HFFc6 (cell line): ENCODE measurements around the gene KDM2B. TPM values are rescaled to one million over a fixed set of nuclear protein-coding genes. Genes with fewer than 3 reads are reported as not detected.

Experiments
- DNase-seq: peaks from one replicate; pipeline ENCODE4 v3.0.0-alpha.2; 2018
- H3K27ac Mint-ChIP-seq: 2 replicates; pipeline ENCODE4 v1.8.0; 2020; ENCODE audit warnings: mild to moderate bottlenecking, mixed read lengths
- H3K27me3 Mint-ChIP-seq: 2 replicates; pipeline ENCODE4 v1.8.0; 2021; ENCODE audit warnings: mild to moderate bottlenecking, moderate library complexity, mixed read lengths; ENCODE audit not compliant: insufficient read depth
- H3K36me3 Mint-ChIP-seq: 2 replicates; pipeline ENCODE4 v1.8.0; 2021; ENCODE audit warnings: low read depth, mixed read lengths
- H3K4me1 Mint-ChIP-seq: 2 replicates; pipeline ENCODE4 v1.8.0; 2020; ENCODE audit warnings: low read depth, mixed read lengths
- H3K4me3 Mint-ChIP-seq: 2 replicates; pipeline ENCODE4 v1.8.0; 2020; ENCODE audit warnings: mild to moderate bottlenecking, moderate library complexity, mixed read lengths
- H3K9me3 Mint-ChIP-seq: 2 replicates; pipeline ENCODE4 v1.8.0; 2020; ENCODE audit warnings: mild to moderate bottlenecking, mixed read lengths
- total RNA-seq, 6 experiments: library from RNA; stranded (reverse); fragmentation: NEBNext Ultra II Directional; extraction: Animal tissue kit (Norgen Biotek cat#: 25700); gene quantifications; 2 replicates in 1 of 6; 3 replicates in 5 of 6; pipeline ENCODE4 v1.2.3, GENCODE V29; 2021
- TF ChIP-seq, protein P1 (sequence below): fragments of 200-600 bp; sonication (generic); IDR thresholded peaks from 2 replicates; pipeline ENCODE4 v1.5.0; 2021; ENCODE audit warnings: antibody characterized with exemption, mild to moderate bottlenecking

The KDM2B gene
- total RNA-seq, 6 experiments from 2014 or later: 15.4 to 24.0 (median 21.5) TPM

- H3K27ac Mint-ChIP-seq: no peak overlapping the region
- peaks cover 4% of the 10 kb centered on the region; the same call in 1 of the 2 replicates for H3K27me3 Mint-ChIP-seq
- peaks cover 44% of the 10 kb centered on the region for H3K36me3 Mint-ChIP-seq
- no peaks in the 10 kb centered on the region for H3K9me3 Mint-ChIP-seq
- DNase-seq: no peak
- H3K4me3 Mint-ChIP-seq: no peak overlapping the region
- peaks cover 3% of the 10 kb centered on the region for H3K4me1 Mint-ChIP-seq
- TF ChIP-seq, protein P1, sequence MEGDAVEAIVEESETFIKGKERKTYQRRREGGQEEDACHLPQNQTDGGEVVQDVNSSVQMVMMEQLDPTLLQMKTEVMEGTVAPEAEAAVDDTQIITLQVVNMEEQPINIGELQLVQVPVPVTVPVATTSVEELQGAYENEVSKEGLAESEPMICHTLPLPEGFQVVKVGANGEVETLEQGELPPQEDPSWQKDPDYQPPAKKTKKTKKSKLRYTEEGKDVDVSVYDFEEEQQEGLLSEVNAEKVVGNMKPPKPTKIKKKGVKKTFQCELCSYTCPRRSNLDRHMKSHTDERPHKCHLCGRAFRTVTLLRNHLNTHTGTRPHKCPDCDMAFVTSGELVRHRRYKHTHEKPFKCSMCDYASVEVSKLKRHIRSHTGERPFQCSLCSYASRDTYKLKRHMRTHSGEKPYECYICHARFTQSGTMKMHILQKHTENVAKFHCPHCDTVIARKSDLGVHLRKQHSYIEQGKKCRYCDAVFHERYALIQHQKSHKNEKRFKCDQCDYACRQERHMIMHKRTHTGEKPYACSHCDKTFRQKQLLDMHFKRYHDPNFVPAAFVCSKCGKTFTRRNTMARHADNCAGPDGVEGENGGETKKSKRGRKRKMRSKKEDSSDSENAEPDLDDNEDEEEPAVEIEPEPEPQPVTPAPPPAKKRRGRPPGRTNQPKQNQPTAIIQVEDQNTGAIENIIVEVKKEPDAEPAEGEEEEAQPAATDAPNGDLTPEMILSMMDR: no peak
Measured at GRCh38 chr12:121428883-121429282, 151.9 kb downstream of the KDM2B start.

DNA sequence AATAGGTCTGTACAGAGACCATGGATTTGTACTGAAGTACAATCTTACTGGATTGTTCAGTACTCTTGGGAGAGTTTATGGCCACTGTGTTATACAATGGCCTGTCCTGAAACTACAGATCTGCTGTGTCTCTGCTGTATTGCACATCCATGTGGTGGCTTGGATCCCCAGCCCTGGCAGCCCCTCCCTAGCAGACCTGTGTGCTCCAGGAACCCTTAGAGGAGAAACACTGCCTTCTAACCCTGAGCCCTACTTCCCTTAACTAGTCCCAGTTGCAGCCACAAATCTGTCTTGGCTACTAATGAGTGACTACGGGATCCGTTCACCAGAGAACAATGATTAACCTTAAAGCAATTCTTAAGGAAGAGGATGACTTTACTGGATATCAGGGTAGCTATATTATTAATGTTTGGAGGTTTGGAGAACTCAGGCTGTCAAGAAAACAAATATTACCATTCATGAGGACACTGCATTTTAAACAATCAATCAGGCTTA, 153.2 kb downstream of the KDM2B start:
- Mint-ChIP-seq H3K4me3 (no peak overlapping the region), H3K27me3 (peaks cover 2% of the 10 kb centered on the region), H3K27ac (no peak overlapping the region), H3K36me3 (peaks cover 49% of the 10 kb centered on the region), H3K4me1 (peaks cover 10% of the 10 kb centered on the region), H3K9me3 (no peaks in the 10 kb centered on the region)
- no peak for DNase-seq
- TF ChIP-seq, protein P1: no peak

- Mint-ChIP-seq H3K36me3 (peaks cover 55% of the 10 kb centered on the region), H3K4me1 (peaks cover 10% of the 10 kb centered on the region), H3K4me3 (no peak overlapping the region)
Measured at GRCh38 chr12:121424624-121424975, 156.2 kb downstream of the KDM2B start.

DNA sequence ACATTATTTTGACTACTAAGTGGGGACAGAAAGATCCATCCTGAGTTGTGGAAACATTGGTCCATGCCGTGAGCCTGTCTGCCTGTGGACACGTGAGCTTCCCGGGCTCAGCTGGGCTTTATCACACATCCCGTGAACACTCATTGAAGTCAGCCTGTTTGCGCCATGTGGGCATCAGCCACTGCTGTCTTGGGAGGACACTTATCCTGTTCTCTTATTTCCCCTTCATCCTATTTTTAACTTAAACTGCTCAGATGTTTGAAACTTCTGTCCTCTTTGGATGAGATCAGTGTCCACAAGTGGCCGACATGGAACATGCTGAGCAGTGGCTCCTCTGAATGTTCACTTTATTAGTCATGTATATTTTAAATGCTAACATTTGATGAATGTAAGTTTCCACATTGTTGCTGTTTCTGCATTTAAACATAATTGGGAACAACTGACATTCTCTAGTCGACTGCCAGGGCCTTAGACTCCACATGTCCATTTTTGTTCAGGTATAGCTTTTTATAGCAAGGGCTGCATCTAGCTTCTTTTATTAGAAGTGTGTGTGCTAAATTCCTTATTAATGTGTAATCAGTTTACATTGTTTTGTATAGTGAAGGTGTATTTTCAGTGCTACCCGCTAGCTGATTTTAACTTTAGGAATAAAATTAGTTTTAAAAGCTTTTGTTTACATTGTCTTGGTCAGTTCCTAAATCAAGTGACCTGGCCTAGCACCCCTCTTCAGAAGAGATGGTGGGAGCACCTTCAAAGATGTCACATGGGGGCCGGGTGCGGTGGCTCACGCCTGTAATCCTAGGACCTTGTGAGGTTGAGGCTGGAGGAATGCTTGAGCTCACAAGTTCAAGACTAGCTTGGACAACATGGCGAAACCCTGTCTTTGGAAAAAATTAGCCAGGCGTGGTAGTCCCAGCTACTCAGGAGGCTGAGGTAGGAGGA, 156.9 kb downstream of the KDM2B start:
- H3K4me3 Mint-ChIP-seq: no peak overlapping the region
- no peaks in the 10 kb centered on the region for H3K9me3 Mint-ChIP-seq
- H3K27ac Mint-ChIP-seq: peak overlapping the region; percentile 22
- TF ChIP-seq, protein P1: no peak
- peaks cover 49% of the 10 kb centered on the region for H3K36me3 Mint-ChIP-seq
- peaks cover 10% of the 10 kb centered on the region for H3K4me1 Mint-ChIP-seq
- H3K27me3 Mint-ChIP-seq: no peaks in the 10 kb centered on the region; the same call in none of the 2 replicates
- DNase-seq: peak; percentile 4

More at GRCh38 chr12:121424624-121424975, 156.2 kb downstream of the KDM2B start:
- no peaks in the 10 kb centered on the region; the same call in none of the 2 replicates for H3K27me3 Mint-ChIP-seq
- peak overlapping the region; percentile 29; the same call in 1 of the 2 replicates for H3K27ac Mint-ChIP-seq
- no peaks in the 10 kb centered on the region for H3K9me3 Mint-ChIP-seq
- TF ChIP-seq, protein P1: no peak
- no peak for DNase-seq

DNA sequence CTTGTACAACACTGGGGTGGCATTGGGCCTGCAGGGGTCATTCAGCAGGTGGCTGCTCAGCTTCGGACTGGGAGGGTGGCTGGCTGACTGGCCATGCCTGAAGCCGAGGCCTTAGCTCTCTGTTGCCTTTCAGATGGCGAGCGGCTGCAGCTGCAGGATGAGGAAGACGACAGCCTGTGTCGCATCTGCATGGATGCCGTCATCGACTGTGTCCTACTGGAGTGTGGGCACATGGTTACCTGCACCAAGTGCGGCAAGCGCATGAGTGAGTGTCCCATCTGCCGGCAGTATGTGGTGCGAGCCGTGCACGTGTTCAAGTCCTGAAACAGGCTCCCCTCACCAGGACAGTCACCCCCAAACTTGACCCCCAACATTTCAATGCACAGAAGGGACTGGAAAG, 157.6 kb downstream of the KDM2B start:
- Mint-ChIP-seq H3K4me1 (peaks cover 10% of the 10 kb centered on the region), H3K9me3 (no peaks in the 10 kb centered on the region), H3K27ac (peak overlapping the region; percentile 22; the same call in 1 of the 2 replicates), H3K4me3 (no peak overlapping the region), H3K27me3 (no peaks in the 10 kb centered on the region; the same call in none of the 2 replicates), H3K36me3 (peaks cover 42% of the 10 kb centered on the region)
- DNase-seq: no peak
- TF ChIP-seq, protein P1: no peak
